Endothelial cell (in vitro differentiated cells): ENCODE measurements around the gene PPT2. TPM values are rescaled to one million over a fixed set of nuclear protein-coding genes. Genes with fewer than 3 reads are reported as not detected.

Experiments used
- DNase-seq: peaks from one replicate; pipeline ENCODE4 v3.0.0; 2021; ENCODE audit warnings: low spot score
- H3K27ac Mint-ChIP-seq: one replicate; pipeline ENCODE4 v1.8.0; 2021; ENCODE audit warnings: mixed read lengths, inconsistent platforms; ENCODE audit not compliant: unreplicated experiment
- H3K27me3 Mint-ChIP-seq: one replicate; pipeline ENCODE4 v1.8.0; 2021; ENCODE audit warnings: mild to moderate bottlenecking, moderate library complexity, mixed read lengths, inconsistent platforms; ENCODE audit not compliant: unreplicated experiment
- H3K36me3 Mint-ChIP-seq: one replicate; pipeline ENCODE4 v1.8.0; 2021; ENCODE audit warnings: mild to moderate bottlenecking, low read depth, mixed read lengths, inconsistent platforms; ENCODE audit not compliant: unreplicated experiment
- H3K4me1 Mint-ChIP-seq: one replicate; pipeline ENCODE4 v1.8.0; 2021; ENCODE audit warnings: mild to moderate bottlenecking, mixed read lengths, inconsistent platforms; ENCODE audit not compliant: unreplicated experiment
- H3K4me3 Mint-ChIP-seq: one replicate; pipeline ENCODE4 v1.8.0; 2021; ENCODE audit warnings: mild to moderate bottlenecking, mixed read lengths, inconsistent platforms; ENCODE audit not compliant: unreplicated experiment
- H3K9me3 Mint-ChIP-seq: one replicate; pipeline ENCODE4 v1.8.0; 2021; ENCODE audit warnings: mixed read lengths, inconsistent platforms; ENCODE audit not compliant: unreplicated experiment
- total RNA-seq: library from RNA; stranded (reverse); fragmentation: NEBNext Ultra II Directional; extraction: Animal tissue kit (Norgen Biotek cat#: 25700); gene quantifications from one replicate; pipeline ENCODE4 v1.2.1, GENCODE V29; 2021; ENCODE audit not compliant: unreplicated experiment
- TF ChIP-seq, protein P1 (sequence below): fragments of 200-600 bp; sonication (generic); IDR thresholded peaks from one replicate; pipeline ENCODE4 v1.5.0; 2021; ENCODE audit warnings: antibody characterized with exemption; ENCODE audit not compliant: unreplicated experiment

Gene PPT2
- total RNA-seq, 1 donor from 2014 or later: 44.4 TPM

DNA sequence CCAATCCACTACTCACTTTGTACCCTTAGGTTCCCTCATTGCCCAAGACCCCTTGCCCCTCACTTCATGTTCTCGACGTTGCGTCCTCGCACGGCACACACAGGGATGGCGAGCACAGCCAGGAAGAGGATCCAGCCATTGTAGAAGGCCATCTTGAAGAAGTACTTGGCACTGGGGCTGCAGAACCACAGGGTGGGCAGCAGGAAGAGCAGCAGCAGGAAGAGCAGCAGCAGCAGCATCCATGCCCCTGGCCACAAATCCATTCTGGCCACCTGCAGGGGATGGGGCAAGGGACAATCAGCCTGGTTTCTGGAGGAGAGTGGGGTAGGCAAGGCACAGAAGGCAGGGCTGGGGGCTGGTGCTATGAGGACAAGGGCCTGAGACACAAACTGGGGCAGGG, 17.3 kb downstream of the PPT2 start:
- TF ChIP-seq, protein P1, sequence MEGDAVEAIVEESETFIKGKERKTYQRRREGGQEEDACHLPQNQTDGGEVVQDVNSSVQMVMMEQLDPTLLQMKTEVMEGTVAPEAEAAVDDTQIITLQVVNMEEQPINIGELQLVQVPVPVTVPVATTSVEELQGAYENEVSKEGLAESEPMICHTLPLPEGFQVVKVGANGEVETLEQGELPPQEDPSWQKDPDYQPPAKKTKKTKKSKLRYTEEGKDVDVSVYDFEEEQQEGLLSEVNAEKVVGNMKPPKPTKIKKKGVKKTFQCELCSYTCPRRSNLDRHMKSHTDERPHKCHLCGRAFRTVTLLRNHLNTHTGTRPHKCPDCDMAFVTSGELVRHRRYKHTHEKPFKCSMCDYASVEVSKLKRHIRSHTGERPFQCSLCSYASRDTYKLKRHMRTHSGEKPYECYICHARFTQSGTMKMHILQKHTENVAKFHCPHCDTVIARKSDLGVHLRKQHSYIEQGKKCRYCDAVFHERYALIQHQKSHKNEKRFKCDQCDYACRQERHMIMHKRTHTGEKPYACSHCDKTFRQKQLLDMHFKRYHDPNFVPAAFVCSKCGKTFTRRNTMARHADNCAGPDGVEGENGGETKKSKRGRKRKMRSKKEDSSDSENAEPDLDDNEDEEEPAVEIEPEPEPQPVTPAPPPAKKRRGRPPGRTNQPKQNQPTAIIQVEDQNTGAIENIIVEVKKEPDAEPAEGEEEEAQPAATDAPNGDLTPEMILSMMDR: no peak
- Mint-ChIP-seq H3K36me3 (peaks cover 26% of the 10 kb centered on the region), H3K27ac (peak overlapping the region; percentile 72), H3K4me3 (peak overlapping the region; percentile 73), H3K27me3 (peaks cover 11% of the 10 kb centered on the region), H3K4me1 (peaks cover 41% of the 10 kb centered on the region), H3K9me3 (no peaks in the 10 kb centered on the region)
- DNase-seq: no peak

DNA sequence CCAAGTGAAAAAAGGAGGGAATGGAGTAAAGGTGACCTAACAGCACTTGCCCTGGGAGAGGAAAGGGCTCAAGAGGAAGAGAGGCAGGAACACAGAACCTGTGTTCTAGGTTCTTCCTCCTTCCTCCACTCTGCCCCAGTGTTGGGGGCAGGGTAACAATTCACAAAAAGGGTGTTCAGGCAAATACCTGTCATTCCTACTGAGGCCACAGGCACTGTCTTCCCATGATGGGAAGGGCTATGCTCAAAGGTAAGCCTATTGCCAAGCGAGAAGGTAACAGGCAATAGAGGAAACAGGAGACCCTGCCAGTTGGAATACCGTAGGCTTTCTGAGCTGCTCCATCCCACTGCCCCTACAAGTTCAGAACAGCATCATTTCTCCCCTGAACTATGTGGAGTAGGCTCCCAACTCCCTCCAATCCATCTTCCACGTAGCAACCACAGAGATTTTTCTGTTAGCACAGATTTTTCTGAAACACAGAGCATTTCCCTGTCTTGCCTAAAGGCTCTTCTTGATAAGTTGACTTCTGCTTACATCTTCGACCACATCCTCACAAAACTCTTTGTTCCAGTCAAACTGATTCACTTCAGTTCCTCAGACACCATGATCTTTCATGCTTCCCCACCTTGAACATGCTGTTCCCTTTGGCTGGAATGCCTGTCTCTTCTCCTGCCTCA, 19.2 kb downstream of the PPT2 start:
- TF ChIP-seq, protein P1: no peak
- peak overlapping the region; percentile 57 for H3K4me3 Mint-ChIP-seq
- no peak for DNase-seq
- peaks cover 18% of the 10 kb centered on the region for H3K36me3 Mint-ChIP-seq
- peak overlapping the region; percentile 76 for H3K27ac Mint-ChIP-seq
- no peaks in the 10 kb centered on the region for H3K9me3 Mint-ChIP-seq
- peaks cover 50% of the 10 kb centered on the region for H3K4me1 Mint-ChIP-seq
- H3K27me3 Mint-ChIP-seq: peaks cover 5% of the 10 kb centered on the region

DNA sequence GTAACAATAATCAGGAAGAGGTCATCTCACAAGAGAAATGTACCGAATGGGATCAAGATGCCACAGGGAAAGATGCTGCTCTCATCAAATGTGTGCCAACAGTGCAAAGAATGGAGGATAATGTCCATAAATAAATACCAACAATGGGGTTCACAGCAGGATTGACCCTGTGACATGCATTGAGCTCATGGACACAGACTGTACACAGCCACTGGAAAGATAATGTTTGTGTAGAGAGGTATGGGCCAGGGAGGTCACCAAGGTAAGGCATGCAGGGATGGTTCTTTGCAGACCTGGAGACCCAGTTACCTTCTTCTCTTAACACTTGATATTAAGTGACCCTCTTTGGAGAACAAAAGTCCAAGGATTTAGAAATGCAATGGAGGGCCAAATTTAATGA, 20.5 kb downstream of the PPT2 start:
- no peak overlapping the region for H3K27ac Mint-ChIP-seq
- peaks cover 59% of the 10 kb centered on the region for H3K4me1 Mint-ChIP-seq
- H3K36me3 Mint-ChIP-seq: peaks cover 16% of the 10 kb centered on the region
- H3K9me3 Mint-ChIP-seq: no peaks in the 10 kb centered on the region
- peak overlapping the region; percentile 73 for H3K4me3 Mint-ChIP-seq
- peaks cover 8% of the 10 kb centered on the region for H3K27me3 Mint-ChIP-seq
- no peak for DNase-seq
- TF ChIP-seq, protein P1: no peak

DNA sequence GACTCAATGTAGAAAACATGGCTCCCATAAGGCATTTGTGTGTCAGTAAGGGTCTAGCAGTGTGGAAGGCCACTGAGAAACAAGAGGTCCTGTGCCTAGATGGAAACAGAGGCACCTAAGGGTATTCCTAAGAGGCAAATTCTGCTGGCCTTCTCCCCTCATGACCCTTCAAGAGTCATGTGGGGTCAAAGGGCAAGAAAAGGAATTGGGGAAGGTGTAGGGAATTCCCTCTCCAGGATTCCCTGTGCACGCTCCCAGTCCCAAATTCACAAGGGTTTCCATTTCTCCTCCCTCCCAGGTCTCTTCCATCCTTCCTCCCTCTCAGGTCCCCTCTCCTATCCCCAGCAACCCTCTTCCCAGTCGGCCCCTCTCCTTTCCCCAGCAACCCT, 21.4 kb downstream of the PPT2 start:
- DNase-seq: no peak
- Mint-ChIP-seq H3K9me3 (no peaks in the 10 kb centered on the region), H3K27ac (peak overlapping the region; percentile 94), H3K4me1 (peaks cover 65% of the 10 kb centered on the region), H3K27me3 (peaks cover 8% of the 10 kb centered on the region), H3K4me3 (peak overlapping the region; percentile 96), H3K36me3 (peaks cover 10% of the 10 kb centered on the region)
- TF ChIP-seq, protein P1: no peak

DNA sequence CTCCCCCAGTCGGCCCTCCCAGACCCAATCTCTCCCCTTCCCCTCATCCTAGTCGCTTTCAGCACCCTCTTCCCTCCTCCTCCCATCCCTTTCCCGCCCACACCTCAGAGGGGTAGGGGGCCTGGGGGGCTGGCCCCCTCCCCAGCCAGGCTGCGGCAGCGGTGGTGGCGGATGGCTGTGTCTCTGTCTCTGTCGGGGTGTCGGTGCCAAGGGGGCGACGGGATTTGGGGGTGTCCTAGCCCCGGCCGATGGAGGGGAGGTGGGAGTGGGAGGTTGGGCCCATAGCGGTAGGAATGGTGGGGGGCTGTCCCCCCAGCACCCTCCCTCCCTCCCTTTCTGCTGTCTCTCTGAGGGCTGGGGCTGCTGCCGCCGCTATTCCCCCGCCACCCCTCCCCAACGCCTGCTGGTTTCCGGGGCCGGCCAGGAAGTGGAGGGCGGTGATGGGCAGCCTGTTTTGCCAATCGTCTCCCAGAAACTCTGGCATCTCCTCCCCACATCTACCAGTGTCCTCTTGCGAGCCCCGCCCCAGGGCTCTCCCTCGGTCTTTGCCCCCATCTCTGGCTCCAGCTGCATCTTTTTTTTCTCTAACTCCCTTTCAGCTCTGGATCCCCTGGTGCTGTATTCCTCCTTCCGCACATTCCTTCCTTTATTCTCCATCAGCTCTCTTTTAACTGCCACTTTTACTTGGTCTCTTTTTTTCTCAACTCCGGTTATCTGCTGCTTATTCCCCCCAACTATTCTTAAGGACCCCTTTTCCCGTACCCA, 22.0 kb downstream of the PPT2 start, which contains the start of gene AGPAT1:
Gene AGPAT1, minus strand, starts transcription at position 374 of the 765 bp plus-strand sequence. CDS start 4,588 bp downstream, outside the sequence.
- TF ChIP-seq, protein P1: no peak
- DNase-seq: peak; percentile 88
- Mint-ChIP-seq H3K4me1 (peaks cover 71% of the 10 kb centered on the region), H3K36me3 (peaks cover 10% of the 10 kb centered on the region), H3K4me3 (peak within 1 kb of the TSS; percentile 98), H3K27me3 (peaks cover 9% of the 10 kb centered on the region), H3K9me3 (no peaks in the 10 kb centered on the region), H3K27ac (peak within 1 kb of the TSS; percentile 95)
